ENCODE data around the gene ZNF710. TPM values are rescaled to one million over a fixed set of nuclear protein-coding genes. Genes with fewer than 3 reads are reported as not detected.

The ZNF710 gene
- total and polyA plus RNA-seq, 2 of the 13 experiments (the other 11 are each of a cell fraction or from before 2014, with no cell fraction given) = 4.7 to 20.6 TPM

- TF ChIP-seq ZBED4 (CRISPR knock-in tag; IDR thresholded peaks at IDR 0.05; ENCODE audit: borderline replicate concordance) = no peak
- TF ChIP-seq ZNF816 (CRISPR knock-in tag; IDR thresholded peaks at IDR 0.05; ENCODE audit: borderline replicate concordance) = no peak
- TF ChIP-seq NR2F2 (IDR thresholded peaks at IDR 0.05; ENCODE audit: borderline replicate concordance, low read depth) = no peak
- peak; percentile 31; the same call in 1 of the 2 replicates for TF ChIP-seq UBTF (CRISPR knock-in tag; IDR thresholded peaks at IDR 0.05)
- no peak for TF ChIP-seq USF2 (IDR thresholded peaks at IDR 0.05; ENCODE audit: low read depth, low read length)
- no peak for TF ChIP-seq USF2 (CRISPR knock-in tag; IDR thresholded peaks at IDR 0.05; ENCODE audit: borderline replicate concordance)
- no peak for TF ChIP-seq NCOR1 (IDR thresholded peaks at IDR 0.05; ENCODE audit: borderline replicate concordance, low read length)
- TF ChIP-seq KDM2A (CRISPR knock-in tag; IDR thresholded peaks at IDR 0.05; ENCODE audit: borderline replicate concordance, low read depth) = 0 out of 2 replicates have a peak, but pooled peaks have one; percentile 20
- TF ChIP-seq MYPOP (CRISPR knock-in tag; IDR thresholded peaks at IDR 0.05) = 0 out of 2 replicates have a peak, but pooled peaks have one; percentile 11
- no peak for TF ChIP-seq FOXA1 (IDR thresholded peaks at IDR 0.05)
- TF ChIP-seq FOXA1 (CRISPR knock-in tag; IDR thresholded peaks at IDR 0.05) = no peak
- TF ChIP-seq HMG20A (CRISPR knock-in tag; IDR thresholded peaks at IDR 0.05; ENCODE audit: borderline replicate concordance) = peak; percentile 13; the same call in 1 of the 2 replicates
- no peak for TF ChIP-seq MTF1 (CRISPR knock-in tag; IDR thresholded peaks at IDR 0.05)
- 0 out of 2 replicates have a peak, but pooled peaks have one; percentile 32 for TF ChIP-seq ZFY (CRISPR knock-in tag; IDR thresholded peaks at IDR 0.05)
- peak; percentile 28; the same call in 1 of the 2 replicates for TF ChIP-seq ZBTB7B (CRISPR knock-in tag; IDR thresholded peaks at IDR 0.05)
- peak; percentile 35; the same call in 1 of the 2 replicates for TF ChIP-seq CREB1 (IDR thresholded peaks at IDR 0.05)
- peak; percentile 33; the same call in 1 of the 2 replicates for TF ChIP-seq CREB1 (CRISPR knock-in tag; IDR thresholded peaks at IDR 0.05)
- TF ChIP-seq E2F1 (CRISPR knock-in tag; IDR thresholded peaks at IDR 0.05) = no peak
- no peak for TF ChIP-seq SIX1 (CRISPR knock-in tag; IDR thresholded peaks at IDR 0.05; ENCODE audit: borderline replicate concordance)
- TF ChIP-seq RARA (CRISPR knock-in tag; IDR thresholded peaks at IDR 0.05) = peak; percentile 48; the same call in 1 of the 2 replicates
Measured at GRCh38 chr15:89998141-89998661, 2.9 kb upstream of the ZNF710 start (continued).

All from HepG2 (cell line).